Calu3 (cell line): ENCODE results near the gene CYP26A1. TPM values are rescaled to one million over a fixed set of nuclear protein-coding genes. Genes with fewer than 3 reads are reported as not detected.

Experiments
- BruUV-seq: library from RNA; stranded (reverse); fragments of 400-500 nt; replicated peaks from 2 replicates; lab custom pipeline; 2021; lab: Mats Ljungman, UMichigan
- CTCF ChIA-PET: fragments of 300-600 bp; sonication (Branson Sonifier 250); formaldehyde crosslinking; loops from one replicate; lab custom pipeline; 2022; ENCODE audit warnings: antibody characterized with exemption; lab: Charles Lee
- DNase-seq: peaks from one replicate; pipeline ENCODE4 v3.0.0; 2022
- H3K27ac Mint-ChIP-seq: one replicate; pipeline ENCODE4 v1.8.0; 2022; ENCODE audit warnings: mixed read lengths; ENCODE audit not compliant: unreplicated experiment
- H3K27me3 Mint-ChIP-seq: one replicate; pipeline ENCODE4 v1.8.0; 2022; ENCODE audit warnings: mixed read lengths; ENCODE audit not compliant: unreplicated experiment
- H3K36me3 Mint-ChIP-seq: one replicate; pipeline ENCODE4 v1.8.0; 2022; ENCODE audit warnings: mild to moderate bottlenecking, moderate library complexity, mixed read lengths; ENCODE audit not compliant: insufficient read depth, unreplicated experiment
- H3K4me1 Mint-ChIP-seq: one replicate; pipeline ENCODE4 v1.8.0; 2022; ENCODE audit warnings: mild to moderate bottlenecking, low read depth, mixed read lengths; ENCODE audit not compliant: unreplicated experiment
- H3K4me3 Mint-ChIP-seq: one replicate; pipeline ENCODE4 v1.8.0; 2022; ENCODE audit warnings: mild to moderate bottlenecking, low read depth, moderate library complexity, mixed read lengths; ENCODE audit not compliant: unreplicated experiment
- H3K9me3 Mint-ChIP-seq: one replicate; pipeline ENCODE4 v1.8.0; 2022; ENCODE audit warnings: low read depth, mixed read lengths; ENCODE audit not compliant: unreplicated experiment
- CTCF ChIP-seq: fragments of 200-600 bp; IDR thresholded peaks from one replicate; pipeline ENCODE4 v1.8.0; 2022; ENCODE audit warnings: antibody characterized with exemption; ENCODE audit not compliant: unreplicated experiment
- intact Hi-C: fragments of 100-400 bp; cut with micrococcal nuclease; formaldehyde crosslinking; loops from one replicate; pipeline ENCODE4 v1.10.0; 2022; ENCODE audit not compliant: unreplicated experiment
- total RNA-seq: library from RNA; stranded (reverse); gene quantifications from 2 replicates; pipeline ENCODE4 v1.2.3, GENCODE V29; 2022

CYP26A1 gene
- total RNA-seq, 1 experiment from 2014 or later, result 2.1 TPM

- H3K27me3 Mint-ChIP-seq, result no peaks in the 10 kb centered on the region
- CTCF ChIA-PET, result no interaction called here
- H3K9me3 Mint-ChIP-seq, result peaks cover 6% of the 10 kb centered on the region
- peaks cover 14% of the 10 kb centered on the region for H3K4me1 Mint-ChIP-seq
- H3K36me3 Mint-ChIP-seq, result peaks cover 5% of the 10 kb centered on the region
- no peak overlapping the region for H3K4me3 Mint-ChIP-seq
- TF ChIP-seq CTCF, result no peak
- no peak overlapping the region for H3K27ac Mint-ChIP-seq
- no TSS peak for BruUV-seq
- intact Hi-C loops, result loop anchor here (10.0 kb wide), 1 partner anchor 73 kb away; no protein-coding TSS in a partner anchor
- DNase-seq, result no peak
Measured at GRCh38 chr10:93121311-93121710, 47.6 kb downstream of the CYP26A1 start.

GRCh38 chr10:93123766-93124165 is 50.1 kb downstream of the CYP26A1 start:
- Mint-ChIP-seq H3K9me3 (peaks cover 7% of the 10 kb centered on the region), H3K27me3 (no peaks in the 10 kb centered on the region), H3K4me3 (no peak overlapping the region), H3K36me3 (peaks cover 11% of the 10 kb centered on the region), H3K27ac (no peak overlapping the region), H3K4me1 (peaks cover 27% of the 10 kb centered on the region)
- CTCF ChIA-PET, result no interaction called here
- DNase-seq, result no peak
- no TSS peak for BruUV-seq
- no peak for TF ChIP-seq CTCF
- intact Hi-C loops, result loop anchor here (10.0 kb wide), 1 partner anchor 71 kb away; no protein-coding TSS in a partner anchor

- no TSS peak for BruUV-seq
- no peak overlapping the region for H3K27ac Mint-ChIP-seq
- no peak for TF ChIP-seq CTCF
- no peak for DNase-seq
- H3K36me3 Mint-ChIP-seq, result peaks cover 5% of the 10 kb centered on the region
- H3K27me3 Mint-ChIP-seq, result no peaks in the 10 kb centered on the region
- intact Hi-C loops, result loop anchor here (10.0 kb wide), 1 partner anchor 70 kb away; no protein-coding TSS in a partner anchor
- no peak overlapping the region for H3K4me3 Mint-ChIP-seq
- peaks cover 32% of the 10 kb centered on the region for H3K4me1 Mint-ChIP-seq
- peaks cover 9% of the 10 kb centered on the region for H3K9me3 Mint-ChIP-seq
- CTCF ChIA-PET, result no interaction called here
Measured at GRCh38 chr10:93124580-93125318, 51.1 kb downstream of the CYP26A1 start.

- H3K27ac Mint-ChIP-seq, result peak overlapping the region; percentile 65
- H3K4me1 Mint-ChIP-seq, result peaks cover 32% of the 10 kb centered on the region
- DNase-seq, result no peak
- H3K9me3 Mint-ChIP-seq, result peaks cover 9% of the 10 kb centered on the region
- BruUV-seq, result no TSS peak
- H3K27me3 Mint-ChIP-seq, result no peaks in the 10 kb centered on the region
- no peak for TF ChIP-seq CTCF
- intact Hi-C loops, result loop anchor here (10.0 kb wide), 1 partner anchor 69 kb away; no protein-coding TSS in a partner anchor
- CTCF ChIA-PET, result no interaction called here
- H3K4me3 Mint-ChIP-seq, result no peak overlapping the region
- H3K36me3 Mint-ChIP-seq, result peaks cover 5% of the 10 kb centered on the region
Measured at GRCh38 chr10:93125966-93126365, 52.3 kb downstream of the CYP26A1 start.
